ENCODE measurements around the gene MUC5AC. TPM values are rescaled to one million over a fixed set of nuclear protein-coding genes. Genes with fewer than 3 reads are reported as not detected.
"Not testable (repeated sequence)": the region's sequence is repeated elsewhere in the genome, so short reads cannot be mapped to it uniquely, and the experiment has no call there.

The MUC5AC gene
- total and polyA plus RNA-seq, 4 donors: 0.02 TPM; not detected in 3

DNA sequence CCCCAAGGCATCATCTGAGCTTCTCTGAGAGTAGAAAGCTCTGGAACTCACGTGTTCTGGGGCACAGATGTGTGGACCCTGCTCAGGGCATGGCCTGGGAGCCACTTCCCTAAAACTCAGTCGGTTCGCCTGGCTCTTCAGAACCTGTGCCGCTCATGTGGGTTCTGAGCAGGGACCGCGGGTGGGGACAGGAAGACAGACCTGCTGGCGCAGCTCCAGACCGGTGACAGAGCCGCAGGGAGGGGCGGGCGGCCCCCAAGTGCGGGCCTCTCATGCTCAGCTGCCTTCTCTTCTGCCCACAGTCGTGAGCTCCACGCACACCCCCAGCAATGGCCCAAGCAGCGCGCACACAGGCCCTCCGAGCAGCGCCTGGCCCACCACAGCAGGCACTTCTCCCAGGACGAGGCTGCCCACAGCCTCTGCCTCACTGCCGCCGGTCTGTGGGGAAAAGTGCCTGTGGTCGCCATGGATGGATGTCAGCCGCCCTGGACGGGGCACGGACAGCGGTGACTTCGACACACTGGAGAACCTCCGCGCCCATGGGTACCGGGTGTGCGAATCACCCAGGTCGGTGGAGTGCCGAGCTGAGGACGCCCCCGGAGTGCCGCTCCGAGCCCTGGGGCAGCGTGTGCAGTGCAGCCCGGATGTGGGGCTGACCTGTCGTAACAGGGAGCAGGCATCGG, 24.2 kb downstream of the MUC5AC start:
- no peak overlapping the region for H3K4me3 ChIP-seq (ENCODE audit: low read depth, low read length)
- no peak overlapping the region for H3K27ac ChIP-seq (ENCODE audit: low read depth, low read length)
- WGBS (ENCODE audit: insufficient coverage): 89% methylated on average over 41 of the region's 41 CpGs
- H3K36me3 ChIP-seq (ENCODE audit: control insufficient read depth, insufficient read depth, low read length): no peaks in the 10 kb centered on the region
- no peaks in the 10 kb centered on the region for H3K27me3 ChIP-seq (ENCODE audit: control insufficient read depth, insufficient read depth, low read length)
- H3K4me1 ChIP-seq (ENCODE audit: control insufficient read depth, insufficient read depth, low read length): no peaks in the 10 kb centered on the region
- no peak for DNase-seq (ENCODE audit: low read depth in 4 of 6, low spot score in 6 of 6)
- H3K9me3 ChIP-seq (ENCODE audit: control insufficient read depth, insufficient read depth, low read length): no peaks in the 10 kb centered on the region

DNA sequence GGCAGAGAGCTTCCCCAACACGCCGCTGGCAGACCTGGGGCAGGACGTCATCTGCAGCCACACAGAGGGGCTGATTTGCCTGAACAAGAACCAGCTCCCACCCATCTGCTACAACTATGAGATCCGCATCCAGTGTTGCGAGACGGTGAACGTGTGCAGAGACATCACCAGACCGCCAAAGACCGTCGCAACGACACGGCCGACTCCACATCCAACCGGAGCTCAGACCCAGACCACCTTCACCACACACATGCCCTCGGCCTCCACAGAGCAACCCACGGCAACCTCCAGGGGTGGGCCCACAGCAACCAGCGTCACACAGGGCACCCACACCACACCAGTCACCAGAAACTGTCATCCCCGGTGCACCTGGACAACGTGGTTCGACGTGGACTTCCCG, 26.4 kb downstream of the MUC5AC start:
- not testable (repeated sequence) for H3K9me3 ChIP-seq (ENCODE audit: control insufficient read depth, insufficient read depth, low read length); H3K27me3 ChIP-seq (ENCODE audit: control insufficient read depth, insufficient read depth, low read length); H3K4me3 ChIP-seq (ENCODE audit: low read depth, low read length); H3K27ac ChIP-seq (ENCODE audit: low read depth, low read length); DNase-seq (ENCODE audit: low read depth in 4 of 6, low spot score in 6 of 6); H3K4me1 ChIP-seq (ENCODE audit: control insufficient read depth, insufficient read depth, low read length); H3K36me3 ChIP-seq (ENCODE audit: control insufficient read depth, insufficient read depth, low read length)
- no CpG with 5 or more reads among the region's 22 CpGs for WGBS (ENCODE audit: insufficient coverage)

DNA sequence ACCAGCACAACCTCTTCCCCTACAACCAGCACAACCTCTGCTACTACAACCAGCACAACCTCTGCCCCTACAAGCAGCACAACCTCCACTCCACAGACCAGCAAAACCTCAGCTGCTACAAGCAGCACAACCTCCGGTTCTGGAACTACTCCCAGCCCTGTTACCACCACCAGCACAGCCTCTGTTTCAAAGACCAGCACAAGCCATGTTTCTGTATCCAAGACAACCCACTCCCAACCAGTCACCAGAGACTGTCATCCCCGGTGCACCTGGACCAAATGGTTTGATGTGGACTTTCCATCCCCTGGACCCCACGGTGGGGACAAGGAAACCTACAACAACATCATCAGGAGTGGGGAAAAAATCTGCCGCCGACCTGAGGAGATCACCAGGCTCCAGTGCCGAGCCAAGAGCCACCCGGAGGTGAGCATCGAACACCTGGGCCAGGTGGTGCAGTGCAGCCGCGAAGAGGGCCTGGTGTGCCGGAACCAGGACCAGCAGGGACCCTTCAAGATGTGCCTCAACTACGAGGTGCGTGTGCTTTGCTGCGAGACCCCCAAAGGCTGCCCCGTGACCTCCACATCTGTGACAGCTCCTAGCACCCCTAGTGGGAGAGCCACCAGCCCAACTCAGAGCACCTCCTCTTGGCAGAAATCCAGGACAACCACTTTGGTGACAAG, 30.8 kb downstream of the MUC5AC start:
- H3K4me3 ChIP-seq (ENCODE audit: low read depth, low read length); H3K27me3 ChIP-seq (ENCODE audit: control insufficient read depth, insufficient read depth, low read length); DNase-seq (ENCODE audit: low read depth in 4 of 6, low spot score in 6 of 6); H3K9me3 ChIP-seq (ENCODE audit: control insufficient read depth, insufficient read depth, low read length); H3K36me3 ChIP-seq (ENCODE audit: control insufficient read depth, insufficient read depth, low read length); H3K4me1 ChIP-seq (ENCODE audit: control insufficient read depth, insufficient read depth, low read length); H3K27ac ChIP-seq (ENCODE audit: low read depth, low read length): not testable (repeated sequence)
- WGBS (ENCODE audit: insufficient coverage): 78% methylated on average over 13 of the region's 15 CpGs

- not testable (repeated sequence) for DNase-seq (ENCODE audit: low read depth in 4 of 6, low spot score in 6 of 6); H3K9me3 ChIP-seq (ENCODE audit: control insufficient read depth, insufficient read depth, low read length); H3K4me3 ChIP-seq (ENCODE audit: low read depth, low read length); H3K36me3 ChIP-seq (ENCODE audit: control insufficient read depth, insufficient read depth, low read length); H3K27ac ChIP-seq (ENCODE audit: low read depth, low read length); H3K4me1 ChIP-seq (ENCODE audit: control insufficient read depth, insufficient read depth, low read length); H3K27me3 ChIP-seq (ENCODE audit: control insufficient read depth, insufficient read depth, low read length)
- 44% methylated on average over 2 of the region's 12 CpGs for WGBS (ENCODE audit: insufficient coverage)
Observed at GRCh38 chr11:1189816-1190215, 32.1 kb downstream of the MUC5AC start.

GRCh38 chr11:1191786-1192470, 34.2 kb downstream of the MUC5AC start:
- H3K4me3 ChIP-seq (ENCODE audit: low read depth, low read length); H3K4me1 ChIP-seq (ENCODE audit: control insufficient read depth, insufficient read depth, low read length); DNase-seq (ENCODE audit: low read depth in 4 of 6, low spot score in 6 of 6); H3K27me3 ChIP-seq (ENCODE audit: control insufficient read depth, insufficient read depth, low read length); H3K36me3 ChIP-seq (ENCODE audit: control insufficient read depth, insufficient read depth, low read length); H3K27ac ChIP-seq (ENCODE audit: low read depth, low read length); H3K9me3 ChIP-seq (ENCODE audit: control insufficient read depth, insufficient read depth, low read length): not testable (repeated sequence)
- 86% methylated on average over 15 of the region's 22 CpGs for WGBS (ENCODE audit: insufficient coverage)

DNA sequence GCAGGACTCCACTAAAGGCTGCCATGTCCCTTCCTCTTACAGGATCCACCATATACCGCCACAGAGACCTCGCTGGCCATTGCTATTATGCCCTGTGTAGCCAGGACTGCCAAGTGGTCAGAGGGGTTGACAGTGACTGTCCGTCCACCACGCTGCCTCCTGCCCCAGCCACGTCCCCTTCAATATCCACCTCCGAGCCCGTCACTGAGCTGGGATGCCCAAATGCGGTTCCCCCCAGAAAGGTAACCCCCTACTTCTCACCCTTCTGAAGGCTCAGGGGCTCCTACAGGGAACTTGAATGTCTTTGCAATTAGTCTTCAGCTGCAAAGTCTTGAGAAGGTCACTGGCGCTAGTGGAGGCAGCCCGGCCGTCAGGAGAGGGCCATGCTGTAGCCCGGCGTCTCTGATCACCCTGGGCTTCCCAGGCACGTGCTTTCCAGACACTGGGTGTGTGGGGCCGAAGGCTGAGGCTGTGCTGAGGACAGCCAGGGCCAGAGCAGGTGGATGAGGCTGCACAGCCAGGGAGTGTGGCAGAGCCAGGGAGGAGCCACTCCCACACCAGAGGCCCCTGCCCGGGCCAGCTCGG, 35.1 kb downstream of the MUC5AC start:
- Histone ChIP-seq H3K4me1 (ENCODE audit: control insufficient read depth, insufficient read depth, low read length) (no peaks in the 10 kb centered on the region), H3K9me3 (ENCODE audit: control insufficient read depth, insufficient read depth, low read length) (no peaks in the 10 kb centered on the region), H3K27ac (ENCODE audit: low read depth, low read length) (no peak overlapping the region), H3K27me3 (ENCODE audit: control insufficient read depth, insufficient read depth, low read length) (no peaks in the 10 kb centered on the region), H3K36me3 (ENCODE audit: control insufficient read depth, insufficient read depth, low read length) (no peaks in the 10 kb centered on the region), H3K4me3 (ENCODE audit: low read depth, low read length) (no peak overlapping the region)
- DNase-seq (ENCODE audit: low read depth in 4 of 6, low spot score in 6 of 6): no peak
- 92% methylated on average over 15 of the region's 17 CpGs for WGBS (ENCODE audit: insufficient coverage)

GRCh38 chr11:1193326-1194230, 35.8 kb downstream of the MUC5AC start:
- WGBS (ENCODE audit: insufficient coverage): 93% methylated on average over 43 of the region's 43 CpGs
- H3K4me1 ChIP-seq (ENCODE audit: control insufficient read depth, insufficient read depth, low read length): no peaks in the 10 kb centered on the region
- no peaks in the 10 kb centered on the region for H3K27me3 ChIP-seq (ENCODE audit: control insufficient read depth, insufficient read depth, low read length)
- no peaks in the 10 kb centered on the region for H3K9me3 ChIP-seq (ENCODE audit: control insufficient read depth, insufficient read depth, low read length)
- H3K27ac ChIP-seq (ENCODE audit: low read depth, low read length): no peak overlapping the region
- no peak overlapping the region for H3K4me3 ChIP-seq (ENCODE audit: low read depth, low read length)
- DNase-seq (ENCODE audit: low read depth in 4 of 6, low spot score in 6 of 6): no peak
- no peaks in the 10 kb centered on the region for H3K36me3 ChIP-seq (ENCODE audit: control insufficient read depth, insufficient read depth, low read length)

- H3K4me3 ChIP-seq (ENCODE audit: low read depth, low read length): no peak overlapping the region
- H3K36me3 ChIP-seq (ENCODE audit: control insufficient read depth, insufficient read depth, low read length): no peaks in the 10 kb centered on the region
- H3K9me3 ChIP-seq (ENCODE audit: control insufficient read depth, insufficient read depth, low read length): no peaks in the 10 kb centered on the region
- H3K27me3 ChIP-seq (ENCODE audit: control insufficient read depth, insufficient read depth, low read length): no peaks in the 10 kb centered on the region
- DNase-seq (ENCODE audit: low read depth in 4 of 6, low spot score in 6 of 6): no peak
- no peaks in the 10 kb centered on the region for H3K4me1 ChIP-seq (ENCODE audit: control insufficient read depth, insufficient read depth, low read length)
- H3K27ac ChIP-seq (ENCODE audit: low read depth, low read length): no peak overlapping the region
- 95% methylated on average over 59 of the region's 59 CpGs for WGBS (ENCODE audit: insufficient coverage)
Observed at GRCh38 chr11:1194231-1194976, 36.7 kb downstream of the MUC5AC start.
